Thyroid gland (tissue), 4 donors: ENCODE data around the gene MERTK. TPM values are rescaled to one million over a fixed set of nuclear protein-coding genes. Genes with fewer than 3 reads are reported as not detected.
A peak's percentile ranks its signal among the peaks of the same experiment; 100 is the strongest.

Experiments used
- DNase-seq, 2 donors: peaks; one replicate each; pipeline ENCODE4 v3.0.0-alpha.2; 2019
- H3K27ac ChIP-seq, 3 donors: fragments of 200-600 bp; sonication (generic); 1 replicate in 2 of 3; 2 replicates in 1 of 3; pipeline ENCODE4 v1.5.1; 2016 to 2019; ENCODE audit warnings: mild to moderate bottlenecking in 1 of 3, moderate library complexity in 1 of 3
- H3K27me3 ChIP-seq: fragments of 200-600 bp; sonication (generic); one replicate; pipeline ENCODE4 v1.5.1; 2019
- H3K36me3 ChIP-seq, 2 donors: fragments of 200-600 bp; sonication (generic); one replicate each; pipeline ENCODE4 v1.5.1; 2016 to 2019
- H3K4me1 ChIP-seq, 2 donors: fragments of 200-600 bp; sonication (generic); one replicate each; pipeline ENCODE4 v1.5.1; 2017 to 2019
- H3K4me3 ChIP-seq, 3 donors: fragments of 200-600 bp; sonication (generic); replicated peaks in 1 of 3; 1 replicate in 2 of 3; 2 replicates in 1 of 3; pipeline ENCODE4 v1.5.1; 2016; ENCODE audit warnings: mild to moderate bottlenecking in 1 of 3
- H3K9me3 ChIP-seq: fragments of 200-600 bp; sonication (generic); one replicate; pipeline ENCODE4 v1.5.1; 2017
- POLR2A ChIP-seq, 2 donors: fragments of 450-650 bp; IDR thresholded peaks; one replicate each; pipeline ENCODE4 v1.6.1; 2017; ENCODE audit warnings: antibody characterized with exemption in 2 of 2, mild to moderate bottlenecking in 2 of 2, moderate library complexity in 1 of 2
- WGBS, 2 donors: methylation state at CpG; one replicate each; pipeline ENCODE4 v1.1.5; 2017; 5-methylcytosine and 5-hydroxymethylcytosine counted together
- intact Hi-C: fragments of 100-400 bp; cut with DNase I; formaldehyde crosslinking; loops from one replicate; pipeline ENCODE4 v1.15.1; 2023
- total RNA-seq, 4 donors: library from RNA; depleted of rRNA; stranded (reverse); fragments of >200 nt; gene quantifications; one replicate each; pipeline ENCODE4 v1.2.3, GENCODE V29; 2016
- TF ChIP-seq, protein P1 (sequence below), 6 experiments: fragments of 200-600 bp in 3 of 6; fragments of 450-650 bp in 3 of 6; sonication (generic) in 3 of 6; IDR thresholded peaks; one replicate each; pipeline ENCODE4 v1.5.1; 2016 to 2019; ENCODE audit warnings: antibody characterized with exemption in 6 of 6, mild to moderate bottlenecking in 2 of 6, inconsistent platforms in 1 of 6, moderate library complexity in 1 of 6

Gene MERTK
- total RNA-seq, 4 donors from 2014 or later = 23.5 to 36.7 (median 32.9) TPM

GRCh38 chr2:112004253-112004645 lies 105.8 kb downstream of the MERTK start:
- Histone ChIP-seq H3K36me3 (peaks cover 0 to 6% of the 10 kb centered on the region in 2 donors), H3K4me3 (no peak overlapping the region), H3K27me3 (no peaks in the 10 kb centered on the region), H3K9me3 (no peaks in the 10 kb centered on the region), H3K27ac (no peak overlapping the region), H3K4me1 (peaks cover 0 to 14% of the 10 kb centered on the region in 2 donors)
- TF ChIP-seq POLR2A (IDR thresholded peaks at IDR 0.05) = no peak
- TF ChIP-seq, protein P1, sequence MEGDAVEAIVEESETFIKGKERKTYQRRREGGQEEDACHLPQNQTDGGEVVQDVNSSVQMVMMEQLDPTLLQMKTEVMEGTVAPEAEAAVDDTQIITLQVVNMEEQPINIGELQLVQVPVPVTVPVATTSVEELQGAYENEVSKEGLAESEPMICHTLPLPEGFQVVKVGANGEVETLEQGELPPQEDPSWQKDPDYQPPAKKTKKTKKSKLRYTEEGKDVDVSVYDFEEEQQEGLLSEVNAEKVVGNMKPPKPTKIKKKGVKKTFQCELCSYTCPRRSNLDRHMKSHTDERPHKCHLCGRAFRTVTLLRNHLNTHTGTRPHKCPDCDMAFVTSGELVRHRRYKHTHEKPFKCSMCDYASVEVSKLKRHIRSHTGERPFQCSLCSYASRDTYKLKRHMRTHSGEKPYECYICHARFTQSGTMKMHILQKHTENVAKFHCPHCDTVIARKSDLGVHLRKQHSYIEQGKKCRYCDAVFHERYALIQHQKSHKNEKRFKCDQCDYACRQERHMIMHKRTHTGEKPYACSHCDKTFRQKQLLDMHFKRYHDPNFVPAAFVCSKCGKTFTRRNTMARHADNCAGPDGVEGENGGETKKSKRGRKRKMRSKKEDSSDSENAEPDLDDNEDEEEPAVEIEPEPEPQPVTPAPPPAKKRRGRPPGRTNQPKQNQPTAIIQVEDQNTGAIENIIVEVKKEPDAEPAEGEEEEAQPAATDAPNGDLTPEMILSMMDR (IDR thresholded peaks at IDR 0.05) = no peak
- peak; percentile 25 to 32 for DNase-seq
- 68 to 77% methylated on average over 5 of the region's 5 CpGs for WGBS, 2 donors
- intact Hi-C loops = no loop called here

- H3K27ac ChIP-seq = no peak overlapping the region
- intact Hi-C loops = no loop called here
- TF ChIP-seq, protein P1 (IDR thresholded peaks at IDR 0.05) = no peak
- TF ChIP-seq POLR2A (IDR thresholded peaks at IDR 0.05) = no peak
- no peak overlapping the region for H3K4me3 ChIP-seq
- peaks cover 0 to 11% of the 10 kb centered on the region in 2 donors for H3K4me1 ChIP-seq
- 92 to 95% methylated on average over 5 of the region's 5 CpGs for WGBS, 2 donors
- no peak for DNase-seq
- H3K27me3 ChIP-seq = no peaks in the 10 kb centered on the region
- no peaks in the 10 kb centered on the region for H3K9me3 ChIP-seq
- H3K36me3 ChIP-seq = peaks cover 4 to 17% of the 10 kb centered on the region in 2 donors
Measured at GRCh38 chr2:112005406-112006075, 107.1 kb downstream of the MERTK start.

DNA sequence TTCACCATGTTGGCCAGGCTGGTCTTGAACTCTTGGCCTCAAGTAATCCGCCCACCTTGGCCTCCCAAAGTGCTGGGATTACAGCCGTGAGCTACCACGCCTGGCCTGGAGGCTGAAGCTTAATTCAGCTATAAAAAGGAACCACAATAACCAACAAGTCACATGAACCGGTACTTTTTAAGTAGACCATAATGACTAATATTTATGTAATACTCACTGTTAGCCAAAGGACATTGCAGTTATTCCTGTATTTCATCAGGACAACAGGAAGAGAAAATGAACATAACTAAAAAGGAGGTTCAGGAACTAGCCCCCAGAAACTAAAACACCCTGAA lies 107.6 kb downstream of the MERTK start:
- DNase-seq = no peak
- Histone ChIP-seq H3K4me3 (no peak overlapping the region), H3K27me3 (no peaks in the 10 kb centered on the region), H3K27ac (no peak overlapping the region), H3K9me3 (no peaks in the 10 kb centered on the region), H3K4me1 (peaks cover 0 to 6% of the 10 kb centered on the region in 2 donors), H3K36me3 (peaks cover 9 to 22% of the 10 kb centered on the region in 2 donors)
- intact Hi-C loops = no loop called here
- WGBS, 2 donors = 82 to 84% methylated on average over 4 of the region's 4 CpGs
- TF ChIP-seq, protein P1 (IDR thresholded peaks at IDR 0.05) = no peak
- TF ChIP-seq POLR2A (IDR thresholded peaks at IDR 0.05) = no peak

DNA sequence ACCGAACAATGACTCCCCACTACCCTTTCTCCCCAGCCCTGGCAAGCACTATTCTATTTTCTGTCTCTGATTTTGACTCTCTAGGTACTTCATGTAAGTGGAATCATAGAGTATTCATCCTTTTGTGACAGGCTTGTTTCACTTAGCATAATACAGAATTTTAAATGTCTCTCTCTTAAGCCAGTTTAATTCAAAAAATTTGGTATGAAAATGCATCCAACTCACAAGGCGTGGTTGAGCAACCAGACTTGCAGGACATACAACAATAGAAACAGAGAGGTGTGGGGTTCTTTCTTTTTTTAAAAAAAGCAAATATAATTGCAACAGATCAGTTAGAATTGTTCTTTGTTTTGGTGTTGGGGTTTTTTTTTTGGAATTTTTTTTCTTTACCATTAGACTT lies 109.1 kb downstream of the MERTK start:
- peaks cover 11 to 34% of the 10 kb centered on the region in 2 donors for H3K36me3 ChIP-seq
- WGBS, 2 donors = 95% methylated on average over 2 of the region's 2 CpGs
- intact Hi-C loops = no loop called here

DNA sequence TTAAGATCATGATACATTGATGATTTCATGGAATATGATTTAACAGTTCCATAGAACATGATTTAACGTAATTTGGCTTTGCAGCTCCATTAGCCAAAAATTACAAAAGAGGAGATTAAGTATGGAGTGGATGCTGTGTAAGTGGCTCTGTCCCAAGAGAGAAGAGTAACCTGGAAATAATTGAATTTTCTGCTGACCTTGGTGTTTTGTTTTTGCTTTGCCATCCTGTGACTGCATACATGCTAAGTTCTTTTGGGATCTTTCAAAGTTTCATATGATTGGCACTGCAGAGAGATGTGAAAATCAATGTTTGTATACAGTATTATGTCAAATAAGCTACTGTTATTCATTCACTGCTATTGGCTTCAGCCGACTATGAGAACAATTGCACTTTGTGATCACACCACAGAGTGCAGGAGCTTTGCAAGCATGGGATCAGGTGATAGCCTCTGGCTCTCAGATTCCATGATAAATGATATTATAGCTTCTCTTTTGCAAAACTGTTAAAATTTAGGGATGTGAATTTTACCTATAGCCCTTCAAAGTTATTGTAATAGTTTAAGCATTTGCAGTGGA lies 110.6 kb downstream of the MERTK start:
- Histone ChIP-seq H3K4me3 (no peak overlapping the region), H3K27me3 (no peaks in the 10 kb centered on the region), H3K36me3 (peaks cover 11 to 39% of the 10 kb centered on the region in 2 donors), H3K27ac (no peak overlapping the region), H3K9me3 (no peaks in the 10 kb centered on the region), H3K4me1 (no peaks in the 10 kb centered on the region)
- no peak for DNase-seq
- WGBS, 2 donors = 84 to 88% methylated on average over 2 of the region's 2 CpGs
- intact Hi-C loops = no loop called here
- no peak for TF ChIP-seq POLR2A (IDR thresholded peaks at IDR 0.05)
- TF ChIP-seq, protein P1 (IDR thresholded peaks at IDR 0.05) = no peak

More for the DNA sequence above, 109.1 kb downstream of the MERTK start:
- Histone ChIP-seq H3K4me1 (no peaks in the 10 kb centered on the region), H3K27me3 (no peaks in the 10 kb centered on the region), H3K27ac (no peak overlapping the region), H3K9me3 (no peaks in the 10 kb centered on the region), H3K4me3 (no peak overlapping the region)
- no peak for TF ChIP-seq POLR2A (IDR thresholded peaks at IDR 0.05)
- TF ChIP-seq, protein P1 (IDR thresholded peaks at IDR 0.05) = no peak
- no peak for DNase-seq
